ENCODE data around the gene PNKP.

- no peak for TF ChIP-seq CTCF (IDR thresholded peaks at IDR 0.05)
- no peak for TF ChIP-seq POLR2A (IDR thresholded peaks at IDR 0.05)
Observed at GRCh38 chr19:49838885-49839588, 28.3 kb downstream of the PNKP start.
